RWPE1 (cell line): ENCODE measurements around the gene MAML1.

ENCODE experiments used
- CTCF ChIA-PET: fragments of 350-600 bp; sonication (Branson Sonifier 250); formaldehyde crosslinking; extraction: SDS; loops from one replicate; lab custom pipeline; 2021; lab: Yijun Ruan, JAX
- POLR2A ChIA-PET: fragments of 400-600 bp; formaldehyde crosslinking; extraction: SDS; loops from one replicate; lab custom pipeline; 2020; ENCODE audit warnings: antibody characterized with exemption; ENCODE audit not compliant: low non-redundant PET; lab: Yijun Ruan, JAX
- DNase-seq: peaks from one replicate; pipeline ENCODE4 v3.0.0; 2012; ENCODE audit warnings: low spot score
- H3K27ac ChIP-seq: fragments of 450-650 bp; 2 replicates; pipeline ENCODE4 v1.5.1; 2017
- TF ChIP-seq, protein P1 (sequence below): fragments of 450-650 bp; conservative IDR thresholded peaks from 2 replicates; pipeline ENCODE4 v1.5.1; 2017; ENCODE audit warnings: low read depth, mild to moderate bottlenecking

MAML1 gene

DNA sequence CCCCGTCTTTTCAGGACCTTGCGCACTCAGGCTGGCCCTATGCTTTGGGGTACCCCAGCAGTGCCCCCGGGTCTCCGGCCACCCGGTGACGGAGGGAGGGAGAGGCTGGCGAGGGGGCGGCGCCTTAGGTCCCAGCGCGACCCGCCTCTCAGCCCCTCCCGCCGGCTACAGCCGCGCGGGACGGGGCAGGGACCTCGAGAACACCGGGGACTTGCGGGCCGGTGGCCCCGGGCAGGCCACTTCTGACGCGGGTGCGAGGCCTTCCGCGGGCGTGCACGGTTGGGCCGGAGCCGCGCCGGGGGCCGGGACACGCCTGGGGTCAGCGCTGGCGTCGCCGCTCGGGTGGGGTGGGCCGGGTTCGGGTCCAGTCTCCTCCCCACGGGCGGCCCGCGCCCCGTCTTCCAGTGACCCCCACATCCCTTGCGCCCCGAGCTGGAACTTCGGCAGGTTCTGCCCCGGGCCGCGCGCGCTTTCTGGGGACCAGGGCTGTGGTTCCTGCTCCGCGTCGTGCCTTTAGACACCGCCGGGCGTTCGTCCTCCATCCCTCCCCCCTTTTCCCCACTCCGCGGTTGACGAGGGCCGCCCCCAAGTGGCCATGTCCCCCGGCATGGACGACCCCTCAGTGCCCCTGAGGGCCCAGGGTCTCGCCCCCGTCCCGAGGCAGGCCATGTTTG lies 84.3 kb downstream of the MAML1 start:
- TF ChIP-seq, protein P1, sequence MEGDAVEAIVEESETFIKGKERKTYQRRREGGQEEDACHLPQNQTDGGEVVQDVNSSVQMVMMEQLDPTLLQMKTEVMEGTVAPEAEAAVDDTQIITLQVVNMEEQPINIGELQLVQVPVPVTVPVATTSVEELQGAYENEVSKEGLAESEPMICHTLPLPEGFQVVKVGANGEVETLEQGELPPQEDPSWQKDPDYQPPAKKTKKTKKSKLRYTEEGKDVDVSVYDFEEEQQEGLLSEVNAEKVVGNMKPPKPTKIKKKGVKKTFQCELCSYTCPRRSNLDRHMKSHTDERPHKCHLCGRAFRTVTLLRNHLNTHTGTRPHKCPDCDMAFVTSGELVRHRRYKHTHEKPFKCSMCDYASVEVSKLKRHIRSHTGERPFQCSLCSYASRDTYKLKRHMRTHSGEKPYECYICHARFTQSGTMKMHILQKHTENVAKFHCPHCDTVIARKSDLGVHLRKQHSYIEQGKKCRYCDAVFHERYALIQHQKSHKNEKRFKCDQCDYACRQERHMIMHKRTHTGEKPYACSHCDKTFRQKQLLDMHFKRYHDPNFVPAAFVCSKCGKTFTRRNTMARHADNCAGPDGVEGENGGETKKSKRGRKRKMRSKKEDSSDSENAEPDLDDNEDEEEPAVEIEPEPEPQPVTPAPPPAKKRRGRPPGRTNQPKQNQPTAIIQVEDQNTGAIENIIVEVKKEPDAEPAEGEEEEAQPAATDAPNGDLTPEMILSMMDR, result no peak
- DNase-seq, result no peak
- ChIA-PET CTCF (interaction anchor here (0.5 kb wide), 1 partner anchor 112 kb away, joined by 4 read pairs; no protein-coding TSS in a partner anchor), POLR2A (no interaction called here)
- peak overlapping the region; percentile 95 for H3K27ac ChIP-seq

DNA sequence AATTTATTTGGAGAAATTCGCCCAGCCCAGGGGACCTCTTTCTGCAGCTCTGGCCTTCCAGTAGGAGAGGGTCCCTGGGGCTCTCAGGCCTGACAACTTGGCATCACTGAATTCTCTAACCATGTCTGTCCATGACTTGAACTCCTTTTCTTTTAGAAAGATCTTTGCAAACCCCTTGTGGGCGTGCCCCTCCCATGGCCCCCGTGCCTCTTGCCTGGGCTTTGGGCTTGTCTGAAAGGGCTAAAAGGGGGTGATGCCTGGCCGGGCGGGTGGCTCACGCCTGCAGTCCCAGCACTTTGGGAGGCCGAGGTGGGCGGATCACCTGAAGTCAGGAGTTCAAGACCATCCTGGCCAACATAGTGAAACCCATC lies 84.8 kb downstream of the MAML1 start:
- CTCF ChIA-PET, result interaction anchor here (0.5 to 0.6 kb wide), 2 partner anchors 85 to 113 kb away, joined by 4 read pairs; partner anchors contain the start of gene MAML1
- POLR2A ChIA-PET, result no interaction called here

GRCh38 chr5:179817890-179818745 lies 85.5 kb downstream of the MAML1 start:
- peak overlapping the region; percentile 95 for H3K27ac ChIP-seq
- POLR2A ChIA-PET, result interaction anchor here (1.2 kb wide), 1 partner anchor 13 kb away, joined by 12 read pairs; no protein-coding TSS in a partner anchor
- no peak for DNase-seq
- CTCF ChIA-PET, result interaction anchor here (0.6 kb wide), 1 partner anchor 86 kb away, joined by 4 read pairs; the partner anchor contains the start of gene MAML1
- TF ChIP-seq, protein P1, result no peak

More for the DNA sequence above, 84.8 kb downstream of the MAML1 start:
- no peak for DNase-seq
- TF ChIP-seq, protein P1, result no peak
- peak overlapping the region; percentile 95 for H3K27ac ChIP-seq

- TF ChIP-seq, protein P1, result no peak
- ChIA-PET POLR2A (interaction anchor here (0.6 to 1.2 kb wide), 2 partner anchors 8 to 14 kb away, joined by 3 to 12 read pairs; no protein-coding TSS in a partner anchor), CTCF (no interaction called here)
- H3K27ac ChIP-seq, result peak overlapping the region; percentile 95
- peak; percentile 97 for DNase-seq
Measured at GRCh38 chr5:179818746-179819295, 86.2 kb downstream of the MAML1 start.

DNA sequence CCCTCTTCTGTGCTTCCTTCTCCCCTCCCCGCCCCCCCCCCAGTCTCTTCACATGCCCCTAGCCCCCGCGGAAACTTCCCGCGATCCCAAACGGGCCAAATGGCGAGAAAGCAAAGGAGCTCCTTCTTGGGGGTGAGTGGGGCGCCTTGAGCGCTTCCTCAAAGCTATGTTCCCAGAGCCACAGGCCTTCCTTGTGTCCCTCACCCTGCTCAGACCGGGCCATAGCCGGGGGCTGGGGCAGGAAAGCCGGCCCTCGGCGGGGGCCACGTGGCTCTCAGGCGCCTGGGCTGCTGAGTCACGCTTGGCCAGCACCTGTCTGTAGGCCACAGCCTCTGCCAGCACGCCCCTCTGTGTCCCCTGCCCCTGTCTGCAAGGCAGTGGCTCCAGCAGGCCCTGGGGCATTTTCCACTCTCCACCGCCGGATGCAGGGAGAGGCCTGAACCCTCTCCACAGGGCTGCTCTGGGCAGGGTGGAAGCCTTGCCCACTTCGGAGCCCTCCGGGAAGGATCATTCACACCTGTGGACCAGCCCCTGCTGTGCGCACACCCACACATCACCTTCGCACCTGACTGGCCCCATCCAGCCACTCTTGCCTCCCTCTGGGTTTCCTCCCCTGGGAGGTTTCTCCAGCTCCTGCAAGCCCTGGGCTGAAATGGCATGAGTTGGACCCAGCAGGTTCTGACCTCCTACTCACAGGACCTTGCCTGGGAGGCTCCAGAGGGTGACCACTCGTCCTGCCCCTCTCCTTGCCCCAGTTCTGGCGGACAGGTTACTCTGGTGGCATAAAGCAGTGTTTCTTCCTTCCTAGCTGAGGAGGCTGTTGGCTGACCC lies 86.9 kb downstream of the MAML1 start:
- DNase-seq, result peak; percentile 60
- peak overlapping the region; percentile 95 for H3K27ac ChIP-seq
- ChIA-PET CTCF (interaction anchor here (0.5 to 0.7 kb wide), 3 partner anchors 23 to 271 kb away, joined by 3 read pairs; no protein-coding TSS in a partner anchor), POLR2A (interaction anchor here (0.6 to 1.3 kb wide), 4 partner anchors 9 to 15 kb away, joined by 3 to 12 read pairs (median 5); no protein-coding TSS in a partner anchor)
- TF ChIP-seq, protein P1, result no peak
